HepG2 (cell line): ENCODE results near the gene BEAN1. TPM values are rescaled to one million over a fixed set of nuclear protein-coding genes. Genes with fewer than 3 reads are reported as not detected.

Experiments used
- CBX2 ChIP-seq, 2 experiments: fragments of 200-600 bp in 1 of 2; sonication (generic); formaldehyde crosslinking in 1 of 2; IDR thresholded peaks; 2 replicates each; pipeline versions ENCODE4 v1.7.0 to v1.8.1; 2018 to 2022; ENCODE audit warnings: low read depth in 2 of 2, low read length in 1 of 2, mild to moderate bottlenecking in 1 of 2, missing genetic modification reagents in 1 of 2
- ERF ChIP-seq: IDR thresholded peaks from 2 replicates; pipeline ENCODE4 v1.6.1; 2018; ENCODE audit warnings: missing biosample characterization, missing genetic modification reagents
- IRX3 ChIP-seq: sonication (generic); formaldehyde crosslinking; IDR thresholded peaks from 2 replicates; pipeline ENCODE4 v1.8.1; 2023; ENCODE audit warnings: mild to moderate bottlenecking, low read depth, missing genetic modification reagents, borderline replicate concordance
- NFKBIZ ChIP-seq: IDR thresholded peaks from 2 replicates; pipeline ENCODE4 v1.6.1; 2018; ENCODE audit warnings: missing genetic modification reagents, missing compliant biosample characterization
- PLRG1 ChIP-seq: fragments of 450-650 bp; conservative IDR thresholded peaks from 2 replicates; pipeline ENCODE4 v1.6.1; 2016
- PLSCR1 ChIP-seq: sonication (generic); formaldehyde crosslinking; IDR thresholded peaks from 2 replicates; pipeline ENCODE4 v1.5.0; 2020; ENCODE audit warnings: missing genetic modification reagents, mild to moderate bottlenecking, borderline replicate concordance
- RXRB ChIP-seq: IDR thresholded peaks from 2 replicates; pipeline ENCODE4 v1.6.1; 2016; ENCODE audit warnings: borderline replicate concordance, missing genetic modification reagents, missing compliant biosample characterization
- SIX1 ChIP-seq: sonication (generic); formaldehyde crosslinking; IDR thresholded peaks from 2 replicates; pipeline ENCODE4 v1.4.0; 2020; ENCODE audit warnings: missing genetic modification reagents, borderline replicate concordance
- SKIL ChIP-seq: sonication (generic); formaldehyde crosslinking; IDR thresholded peaks from 2 replicates; pipeline ENCODE4 v1.8.0; 2022; ENCODE audit warnings: missing genetic modification reagents, mild to moderate bottlenecking, moderate library complexity, borderline replicate concordance
- SOX13 ChIP-seq, 3 experiments: fragments of 450-650 bp in 1 of 3; sonication (generic) in 1 of 3; formaldehyde crosslinking in 1 of 3; IDR thresholded peaks in 2 of 3; conservative IDR thresholded peaks in 1 of 3; 2 replicates each; pipeline versions ENCODE4 v1.5.0 to v1.6.1; 2016 to 2020; ENCODE audit warnings: antibody characterized with exemption in 1 of 3, mild to moderate bottlenecking in 1 of 3, missing compliant biosample characterization in 1 of 3, missing genetic modification reagents in 1 of 3, moderate library complexity in 1 of 3
- SRSF1 ChIP-seq: fragments of 200-400 bp; formaldehyde crosslinking; optimal IDR thresholded peaks from 2 replicates; pipeline ENCODE3; 2017; ENCODE audit warnings: mild to moderate bottlenecking, low read depth, low read length, moderate library complexity
- TARDBP ChIP-seq: sonication (generic); formaldehyde crosslinking; IDR thresholded peaks from 2 replicates; pipeline ENCODE4 v1.8.0; 2022; ENCODE audit warnings: mild to moderate bottlenecking, missing genetic modification reagents
- TFDP1 ChIP-seq: IDR thresholded peaks from 2 replicates; pipeline ENCODE4 v1.6.1; 2016; ENCODE audit warnings: missing compliant biosample characterization, missing genetic modification reagents, borderline replicate concordance
- USF2 ChIP-seq, 2 experiments: sonication (generic) in 1 of 2; formaldehyde crosslinking in 1 of 2; IDR thresholded peaks; 2 replicates each; pipeline versions ENCODE4 v1.5.1 to v1.6.1; 2011 to 2020; ENCODE audit warnings: borderline replicate concordance in 1 of 2, low read depth in 1 of 2, low read length in 1 of 2, mild to moderate bottlenecking in 1 of 2, missing genetic modification reagents in 1 of 2, moderate library complexity in 1 of 2
- YEATS4 ChIP-seq: sonication (generic); formaldehyde crosslinking; IDR thresholded peaks from 2 replicates; pipeline ENCODE4 v1.4.0; 2020; ENCODE audit warnings: missing genetic modification reagents, borderline replicate concordance
- ZIK1 ChIP-seq: sonication (generic); formaldehyde crosslinking; IDR thresholded peaks from 2 replicates; pipeline ENCODE4 v1.5.0; 2020; ENCODE audit warnings: mild to moderate bottlenecking, low read depth, missing genetic modification reagents, borderline replicate concordance
- ZNF33B ChIP-seq: sonication (generic); formaldehyde crosslinking; IDR thresholded peaks from 2 replicates; pipeline ENCODE4 v1.5.1; 2020; ENCODE audit warnings: mild to moderate bottlenecking, missing genetic modification reagents
- ZNF562 ChIP-seq: sonication (generic); formaldehyde crosslinking; IDR thresholded peaks from 2 replicates; pipeline ENCODE4 v1.8.0; 2022; ENCODE audit warnings: missing genetic modification reagents, borderline replicate concordance
- polyA plus RNA-seq, 8 experiments: library from polyadenylated mRNA; depleted of rRNA in 3 of 8; stranded (reverse) in 7 of 8; unstranded in 1 of 8; fragments of >200 nt; fragmentation: Illumina TruSeq in 4 of 8; extraction: Trizol in 4 of 8; gene quantifications; 2 replicates each; pipeline versions ENCODE4 v1.2.1 to v1.2.3, GENCODE V29; 2011 to 2016; ENCODE audit warnings: low read depth in 4 of 8, missing spikeins in 1 of 8, mixed read lengths in 1 of 8; ENCODE audit not compliant: insufficient read depth in 1 of 8
- total RNA-seq, 5 experiments: library from RNA; depleted of rRNA; stranded (reverse); fragments of >200 nt; fragmentation: Illumina TruSeq; extraction: Trizol; gene quantifications; 2 replicates each; pipeline ENCODE4 v1.2.3, GENCODE V29; 2016; ENCODE audit warnings: low read depth in 1 of 5
- TF ChIP-seq, protein P1 (sequence below): sonication (generic); formaldehyde crosslinking; conservative IDR thresholded peaks from 2 replicates; pipeline ENCODE4 v1.4.0; 2020; ENCODE audit warnings: missing genetic modification reagents

The BEAN1 gene
- total and polyA plus RNA-seq, 2 of the 13 experiments (the other 11 are each of a cell fraction or from before 2014, with no cell fraction given) = 0.53 to 1.4 TPM

- TF ChIP-seq CBX2 (IDR thresholded peaks at IDR 0.05; ENCODE audit: low read depth, low read length) (no peak), CBX2 (CRISPR knock-in tag; IDR thresholded peaks at IDR 0.05; ENCODE audit: low read depth) (0 out of 2 replicates have a peak, but pooled peaks have one; percentile 23), RXRB (CRISPR knock-in tag) (peak; percentile 72), TARDBP (CRISPR knock-in tag) (no peak), SRSF1 (no peak), ZNF33B (CRISPR knock-in tag) (no peak), IRX3 (CRISPR knock-in tag) (no peak), TFDP1 (CRISPR knock-in tag) (0 out of 2 replicates have a peak, but pooled peaks have one; percentile 8), ZIK1 (no peak), ERF (CRISPR knock-in tag) (no peak), PLRG1 (no peak), YEATS4 (CRISPR knock-in tag) (no peak; the same call in 1 of the 2 replicates), SKIL (peak; percentile 83), NFKBIZ (CRISPR knock-in tag) (no peak), ZNF562 (no peak), PLSCR1 (CRISPR knock-in tag) (no peak), SIX1 (CRISPR knock-in tag) (no peak), USF2 (IDR thresholded peaks at IDR 0.05; ENCODE audit: low read depth, low read length) (no peak), USF2 (CRISPR knock-in tag; IDR thresholded peaks at IDR 0.05; ENCODE audit: borderline replicate concordance) (no peak), SOX13 (IDR thresholded peaks at IDR 0.05) (peak; percentile 93), SOX13 (CRISPR knock-in tag; conservative IDR thresholded peaks at IDR 0.05 in 1 of 2, IDR thresholded peaks at IDR 0.05 in 1 of 2) (peak in 1 of 2 experiments; percentile 98; a peak in 2 of 4 replicates)
- TF ChIP-seq, protein P1, sequence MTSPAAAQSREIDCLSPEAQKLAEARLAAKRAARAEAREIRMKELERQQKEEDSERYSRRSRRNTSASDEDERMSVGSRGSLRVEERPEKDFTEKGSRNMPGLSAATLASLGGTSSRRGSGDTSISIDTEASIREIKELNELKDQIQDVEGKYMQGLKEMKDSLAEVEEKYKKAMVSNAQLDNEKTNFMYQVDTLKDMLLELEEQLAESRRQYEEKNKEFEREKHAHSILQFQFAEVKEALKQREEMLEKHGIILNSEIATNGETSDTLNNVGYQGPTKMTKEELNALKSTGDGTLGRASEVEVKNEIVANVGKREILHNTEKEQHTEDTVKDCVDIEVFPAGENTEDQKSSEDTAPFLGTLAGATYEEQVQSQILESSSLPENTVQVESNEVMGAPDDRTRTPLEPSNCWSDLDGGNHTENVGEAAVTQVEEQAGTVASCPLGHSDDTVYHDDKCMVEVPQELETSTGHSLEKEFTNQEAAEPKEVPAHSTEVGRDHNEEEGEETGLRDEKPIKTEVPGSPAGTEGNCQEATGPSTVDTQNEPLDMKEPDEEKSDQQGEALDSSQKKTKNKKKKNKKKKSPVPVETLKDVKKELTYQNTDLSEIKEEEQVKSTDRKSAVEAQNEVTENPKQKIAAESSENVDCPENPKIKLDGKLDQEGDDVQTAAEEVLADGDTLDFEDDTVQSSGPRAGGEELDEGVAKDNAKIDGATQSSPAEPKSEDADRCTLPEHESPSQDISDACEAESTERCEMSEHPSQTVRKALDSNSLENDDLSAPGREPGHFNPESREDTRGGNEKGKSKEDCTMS = no peak
These were observed 86.1 kb downstream of the BEAN1 start (continued) for GRCh38 chr16:66513111-66513723.
